ENCODE data around the gene BMP6.

- TF ChIP-seq CTCF (optimal IDR thresholded peaks at IDR 0.05 in 1 of 3, IDR thresholded peaks at IDR 0.05 in 1 of 3, conservative IDR thresholded peaks at IDR 0.05 in 1 of 3; ENCODE audit: extremely low read depth in 1 of 3, insufficient read depth in 2 of 3, low read length in 3 of 3) (no peak), EZH2 (IDR thresholded peaks at IDR 0.05; ENCODE audit: low read length) (no peak)
Observed at GRCh38 chr6:7823552-7823951, 97.7 kb downstream of the BMP6 start.

Data from keratinocyte (primary cell).